HepG2 (cell line): Measurements from ENCODE around the gene GGA2. TPM values are rescaled to one million over a fixed set of nuclear protein-coding genes. Genes with fewer than 3 reads are reported as not detected.

Experiments used
- ASH2L ChIP-seq: fragments of 300-600, 200-600 bp; sonication (generic); IDR thresholded peaks from 2 replicates; pipeline ENCODE4 v1.7.0; 2017; ENCODE audit warnings: low read depth, mild to moderate bottlenecking, moderate library complexity, mixed read lengths, low read length; ENCODE audit not compliant: insufficient read length
- ATAD3A ChIP-seq: sonication (generic); formaldehyde crosslinking; IDR thresholded peaks from 2 replicates; pipeline ENCODE4 v1.4.0; 2020; ENCODE audit warnings: missing genetic modification reagents
- CHD2 ChIP-seq: IDR thresholded peaks from 2 replicates; pipeline ENCODE4 v1.6.1; 2011; ENCODE audit warnings: low read depth, low read length, improper control_type of control experiment
- GLMP ChIP-seq: sonication (generic); formaldehyde crosslinking; IDR thresholded peaks from 2 replicates; pipeline ENCODE4 v1.9.0; 2021; ENCODE audit warnings: missing genetic modification reagents, mild to moderate bottlenecking, borderline replicate concordance
- HDAC6 ChIP-seq: fragments of 200-600 bp; sonication (generic); IDR thresholded peaks from 2 replicates; pipeline ENCODE4 v1.7.0; 2017; ENCODE audit warnings: mild to moderate bottlenecking, antibody characterized with exemption, low read length, low read depth
- HMGXB4 ChIP-seq, 2 experiments: sonication (generic) in 1 of 2; formaldehyde crosslinking in 1 of 2; IDR thresholded peaks; 2 replicates each; pipeline versions ENCODE4 v1.4.0 to v1.6.1; 2018 to 2020; ENCODE audit warnings: missing genetic modification reagents in 2 of 2, borderline replicate concordance in 1 of 2, low read depth in 1 of 2, mild to moderate bottlenecking in 1 of 2, missing biosample characterization in 1 of 2
- NFRKB ChIP-seq: fragments of 450-650 bp; IDR thresholded peaks from 2 replicates; pipeline ENCODE4 v1.6.1; 2017
- PHF21A ChIP-seq: sonication (generic); formaldehyde crosslinking; IDR thresholded peaks from 2 replicates; pipeline ENCODE4 v1.5.0; 2020; ENCODE audit warnings: mild to moderate bottlenecking, missing genetic modification reagents
- PRDM10 ChIP-seq: sonication (generic); formaldehyde crosslinking; IDR thresholded peaks from 2 replicates; pipeline ENCODE4 v1.4.0; 2020; ENCODE audit warnings: low read depth, missing genetic modification reagents
- PRDM15 ChIP-seq: sonication (generic); formaldehyde crosslinking; IDR thresholded peaks from 2 replicates; pipeline ENCODE4 v1.4.0; 2020; ENCODE audit warnings: missing genetic modification reagents
- SNRNP70 ChIP-seq: fragments of 200-400 bp; formaldehyde crosslinking; IDR thresholded peaks from 2 replicates; pipeline ENCODE4 v1.6.1; 2017; ENCODE audit warnings: mild to moderate bottlenecking, low read depth, low read length, moderate library complexity
- SRF ChIP-seq: IDR thresholded peaks from 2 replicates; pipeline ENCODE4 v1.6.1; 2011; ENCODE audit warnings: mild to moderate bottlenecking, low read depth, low read length, moderate library complexity
- TP53 ChIP-seq: sonication (generic); formaldehyde crosslinking; conservative IDR thresholded peaks from 2 replicates; pipeline ENCODE4 v1.4.0; 2020; ENCODE audit warnings: missing genetic modification reagents
- XRCC5 ChIP-seq: fragments of 200-400 bp; formaldehyde crosslinking; optimal IDR thresholded peaks from 2 replicates; pipeline ENCODE3; 2017; ENCODE audit warnings: mild to moderate bottlenecking, low read length
- ZNF224 ChIP-seq: sonication (generic); formaldehyde crosslinking; IDR thresholded peaks from 2 replicates; pipeline ENCODE4 v1.5.0; 2020; ENCODE audit warnings: mild to moderate bottlenecking, missing genetic modification reagents
- ZNF335 ChIP-seq: sonication (generic); formaldehyde crosslinking; IDR thresholded peaks from 2 replicates; pipeline ENCODE4 v1.4.0; 2020; ENCODE audit warnings: missing genetic modification reagents
- ZNF557 ChIP-seq: sonication (generic); formaldehyde crosslinking; IDR thresholded peaks from 2 replicates; pipeline ENCODE4 v1.4.0; 2020; ENCODE audit warnings: missing genetic modification reagents
- ZNF775 ChIP-seq: sonication (generic); formaldehyde crosslinking; IDR thresholded peaks from 2 replicates; pipeline ENCODE4 v1.4.0; 2020; ENCODE audit warnings: missing genetic modification reagents, mild to moderate bottlenecking, moderate library complexity, borderline replicate concordance
- polyA plus RNA-seq, 8 experiments: library from polyadenylated mRNA; depleted of rRNA in 3 of 8; stranded (reverse) in 7 of 8; unstranded in 1 of 8; fragments of >200 nt; fragmentation: Illumina TruSeq in 4 of 8; extraction: Trizol in 4 of 8; gene quantifications; 2 replicates each; pipeline versions ENCODE4 v1.2.1 to v1.2.3, GENCODE V29; 2011 to 2016; ENCODE audit warnings: low read depth in 4 of 8, missing spikeins in 1 of 8, mixed read lengths in 1 of 8; ENCODE audit not compliant: insufficient read depth in 1 of 8
- total RNA-seq, 5 experiments: library from RNA; depleted of rRNA; stranded (reverse); fragments of >200 nt; fragmentation: Illumina TruSeq; extraction: Trizol; gene quantifications; 2 replicates each; pipeline ENCODE4 v1.2.3, GENCODE V29; 2016; ENCODE audit warnings: low read depth in 1 of 5

GGA2 gene
- total and polyA plus RNA-seq, 2 of the 13 experiments (the other 11 are each of a cell fraction or from before 2014, with no cell fraction given) = 51.5 to 69.8 TPM

GRCh38 chr16:23510164-23510914 lies at the start of gene GGA2 (continued):
- TF ChIP-seq HMGXB4 (CRISPR knock-in tag; IDR thresholded peaks at IDR 0.05; ENCODE audit: borderline replicate concordance in 1 of 2, low read depth in 1 of 2) (peak; percentile 97 to 98), ASH2L (peak; percentile 77), ZNF335 (CRISPR knock-in tag) (no peak; the same call in 1 of the 2 replicates), PRDM15 (CRISPR knock-in tag) (peak; percentile 79; the same call in 1 of the 2 replicates), ZNF775 (CRISPR knock-in tag) (peak; percentile 55), NFRKB (no peak), ATAD3A (peak; percentile 66; the same call in 1 of the 2 replicates), CHD2 (peak; percentile 62; the same call in 1 of the 2 replicates), PHF21A (no peak), TP53 (CRISPR knock-in tag) (0 out of 2 replicates have a peak, but pooled peaks have one; percentile 87), SNRNP70 (no peak), XRCC5 (peak; percentile 90), ZNF224 (CRISPR knock-in tag) (0 out of 2 replicates have a peak, but pooled peaks have one; percentile 60), GLMP (CRISPR knock-in tag) (no peak), PRDM10 (CRISPR knock-in tag) (no peak), HDAC6 (no peak), ZNF557 (CRISPR knock-in tag) (peak; percentile 91), SRF (no peak)
